ENCODE data around the gene PPP1R12B. TPM values are rescaled to one million over a fixed set of nuclear protein-coding genes. Genes with fewer than 3 reads are reported as not detected.
"Not testable (repeated sequence)": the region's sequence is repeated elsewhere in the genome, so short reads cannot be mapped to it uniquely, and the experiment has no call there.

Gene PPP1R12B
- total RNA-seq, 1 donor from 2014 or later, result 79.0 TPM

DNA sequence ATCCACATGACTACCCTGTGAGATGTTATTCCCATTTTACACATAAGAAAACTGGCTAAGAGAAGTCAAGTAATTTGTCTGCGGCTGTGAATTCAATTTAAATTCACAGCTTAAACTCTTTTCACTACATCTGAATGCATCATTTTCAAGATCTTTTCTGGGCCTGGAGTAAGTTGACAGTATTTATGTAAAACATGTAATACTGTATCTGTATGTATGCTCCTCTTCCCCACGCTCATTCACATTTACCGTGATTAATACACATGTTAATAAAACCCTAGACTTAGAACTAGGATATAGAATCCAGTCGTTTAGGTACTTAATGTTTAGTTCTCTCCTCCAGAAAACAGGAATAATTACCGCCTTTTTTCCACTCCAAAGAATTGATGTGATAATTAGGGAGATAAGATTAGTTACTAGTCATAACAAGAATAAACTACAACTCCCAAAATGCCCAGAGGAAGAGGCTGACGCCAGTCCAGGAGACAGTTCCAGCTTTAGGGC is 442 bp upstream of the PPP1R12B start:
- DNase-seq (ENCODE audit: low spot score), result no peak

DNA sequence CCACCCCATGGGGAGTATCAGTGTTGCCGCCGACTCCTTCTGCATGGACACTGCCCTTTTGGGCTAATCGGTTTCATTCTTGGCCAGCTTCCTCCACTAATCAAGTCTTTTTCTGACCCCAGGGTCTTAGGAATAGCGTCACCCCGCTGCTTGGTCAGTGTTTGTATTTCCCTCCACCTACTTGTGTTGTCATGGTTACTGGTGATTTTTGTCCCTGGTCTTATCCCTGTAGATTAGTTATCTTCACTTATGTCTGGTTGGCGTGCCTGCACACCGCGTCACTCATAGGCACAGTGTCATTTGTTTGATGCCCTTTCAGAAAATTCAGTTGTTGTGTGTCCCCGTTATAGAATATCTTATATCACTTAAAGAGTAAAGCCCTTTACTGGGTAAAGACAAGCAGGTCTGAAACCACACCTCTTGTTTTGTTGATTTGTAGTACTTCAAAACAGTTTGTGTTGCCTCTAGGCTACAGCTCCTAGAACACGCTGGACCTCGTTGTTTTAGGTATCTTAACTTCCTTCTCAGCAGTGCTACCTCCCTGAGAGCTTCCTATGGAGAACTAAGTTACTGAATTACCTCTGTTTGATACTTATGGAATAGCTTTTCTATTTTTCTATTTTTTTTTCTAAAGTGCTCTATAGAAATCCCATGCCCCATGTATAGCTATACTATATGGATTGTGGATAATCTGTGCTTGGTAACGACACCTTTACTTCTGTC is 868 bp downstream of the PPP1R12B start:
- DNase-seq (ENCODE audit: low spot score), result no peak

DNA sequence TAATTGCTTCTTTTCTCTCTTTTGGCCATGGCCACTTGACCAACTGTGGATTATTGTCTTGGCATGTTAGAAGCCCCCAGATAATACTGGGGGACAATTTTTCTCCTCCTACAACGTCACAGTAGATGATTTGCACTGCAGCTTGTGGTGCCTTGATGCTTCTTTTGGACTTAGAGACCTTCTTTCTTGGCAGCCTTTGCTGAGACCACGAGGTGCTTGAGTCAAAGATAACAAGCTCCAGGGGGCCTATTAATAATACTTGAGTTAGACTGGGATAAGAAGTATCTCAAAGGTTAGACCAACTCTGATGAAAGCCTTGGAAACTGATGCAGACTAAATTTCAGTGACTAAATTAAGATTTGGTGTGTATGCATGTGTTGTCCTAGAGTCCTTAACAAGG is 3.2 kb downstream of the PPP1R12B start:
- no peak for DNase-seq (ENCODE audit: low spot score)

DNA sequence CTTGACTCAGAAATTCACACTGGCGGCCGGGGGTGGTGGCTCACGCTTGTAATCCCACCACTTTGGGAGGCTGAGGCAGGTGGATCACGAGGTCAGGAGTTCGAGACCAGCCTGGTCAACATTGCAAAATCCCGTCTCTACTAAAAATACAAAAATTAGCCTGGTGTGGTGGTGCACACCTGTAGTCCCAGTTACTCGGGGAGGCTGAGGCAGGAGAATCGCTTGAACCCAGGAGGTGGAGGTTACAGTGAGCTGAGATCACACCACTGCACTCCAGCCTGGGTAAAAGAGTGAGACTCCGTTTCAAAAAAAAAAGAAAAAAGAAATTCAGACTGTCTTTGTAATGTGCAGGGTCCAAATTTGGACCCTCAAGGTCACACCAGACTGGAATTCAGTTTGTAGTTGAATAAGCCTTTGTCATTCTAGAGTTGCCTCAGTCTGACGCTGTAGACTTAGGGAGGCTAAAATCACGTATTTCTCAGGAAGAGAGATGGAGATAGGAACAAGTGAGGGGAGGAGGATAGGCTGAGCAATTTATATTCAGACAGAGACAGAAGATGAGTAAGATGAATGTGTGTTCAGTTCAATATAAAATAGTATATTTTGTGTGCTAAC is 4.2 kb downstream of the PPP1R12B start:
- DNase-seq (ENCODE audit: low spot score), result not testable (repeated sequence)

DNA sequence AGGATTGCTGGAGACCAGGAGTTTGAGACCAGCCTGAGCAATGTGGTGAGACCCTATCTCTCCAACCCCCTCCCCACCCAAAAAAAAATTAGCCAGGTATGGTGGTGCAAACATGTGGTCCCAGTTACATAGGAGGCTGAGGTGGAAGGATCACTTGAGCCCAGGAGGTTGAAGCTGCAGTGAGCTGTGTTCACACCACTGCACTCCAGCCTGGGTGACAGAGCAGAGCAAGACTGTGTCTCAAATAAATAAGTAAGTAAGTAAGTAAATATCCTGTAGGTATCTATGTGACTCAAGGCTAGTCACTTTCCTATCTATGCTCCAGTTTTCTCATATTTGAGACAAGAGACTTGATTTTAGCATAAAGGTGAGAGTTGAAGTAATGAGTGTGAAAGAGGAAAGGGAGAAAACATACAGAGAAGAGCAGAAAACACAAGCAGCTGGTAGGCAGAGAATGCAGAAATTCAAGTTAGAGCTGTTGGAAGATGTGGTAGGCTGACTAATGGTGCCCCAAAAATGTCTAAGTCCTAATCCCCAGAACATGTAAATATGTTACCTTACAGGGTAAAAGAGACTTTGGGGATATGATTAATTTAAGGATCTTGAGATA is 7.5 kb downstream of the PPP1R12B start:
- no peak for DNase-seq (ENCODE audit: low spot score)

DNA sequence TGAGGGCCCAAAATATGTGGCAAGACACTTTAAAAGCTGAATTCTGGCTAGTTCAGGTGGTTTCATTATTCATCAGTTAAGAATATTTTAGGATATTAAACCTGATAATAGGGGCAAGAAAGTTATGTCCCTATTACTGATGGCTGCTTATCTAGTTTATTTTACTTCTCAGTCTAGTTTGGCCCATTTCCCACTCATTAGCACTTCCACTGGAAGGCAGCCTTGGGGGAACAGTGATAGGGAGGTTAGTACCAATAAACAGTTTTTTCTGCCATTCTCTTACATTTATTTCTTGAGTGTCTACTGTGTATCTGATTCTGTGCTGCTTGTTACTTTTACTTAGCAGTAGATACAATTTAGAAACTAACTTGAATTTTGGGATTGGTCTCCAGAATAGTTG is 9.0 kb downstream of the PPP1R12B start:
- DNase-seq (ENCODE audit: low spot score), result no peak

DNA sequence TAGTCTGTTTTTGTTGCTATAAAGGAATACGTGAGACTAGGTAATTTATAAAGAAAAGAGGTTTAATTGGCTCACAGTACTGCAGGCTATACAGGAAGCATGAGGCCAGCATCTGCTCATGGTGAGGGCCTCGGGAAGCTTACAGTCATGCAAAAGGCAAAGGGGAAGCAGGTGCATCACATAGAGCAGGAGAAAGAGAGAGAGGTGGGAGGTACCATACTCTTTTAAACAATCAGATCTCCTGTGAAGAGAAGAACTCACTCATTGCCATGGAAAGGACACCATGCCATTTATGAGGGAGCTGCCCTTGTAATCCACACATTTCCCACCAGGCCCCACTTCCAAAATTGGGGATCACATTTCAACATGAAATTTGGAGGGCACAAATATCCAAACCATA is 12.7 kb downstream of the PPP1R12B start:
- no peak for DNase-seq (ENCODE audit: low spot score)

DNA sequence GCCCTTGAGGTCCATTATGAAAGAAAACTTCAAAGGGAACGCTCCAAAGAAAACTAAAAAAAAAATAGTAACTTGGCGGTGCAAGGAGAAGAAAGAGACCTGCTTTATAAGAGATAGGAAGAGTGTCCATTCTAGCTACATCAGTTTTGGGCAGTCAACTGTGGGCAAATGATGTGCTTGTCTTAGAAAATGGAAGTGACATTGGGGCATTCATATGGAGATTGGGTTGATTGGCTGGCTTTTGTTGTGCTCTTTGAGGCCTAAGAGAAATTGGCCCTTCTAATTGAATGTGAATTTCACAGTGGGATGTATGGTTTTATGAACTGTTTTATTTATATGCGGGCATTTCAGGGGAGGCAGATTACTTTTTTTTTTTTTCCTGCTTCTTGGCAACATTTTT is 13.2 kb downstream of the PPP1R12B start:
- DNase-seq (ENCODE audit: low spot score), result no peak

DNA sequence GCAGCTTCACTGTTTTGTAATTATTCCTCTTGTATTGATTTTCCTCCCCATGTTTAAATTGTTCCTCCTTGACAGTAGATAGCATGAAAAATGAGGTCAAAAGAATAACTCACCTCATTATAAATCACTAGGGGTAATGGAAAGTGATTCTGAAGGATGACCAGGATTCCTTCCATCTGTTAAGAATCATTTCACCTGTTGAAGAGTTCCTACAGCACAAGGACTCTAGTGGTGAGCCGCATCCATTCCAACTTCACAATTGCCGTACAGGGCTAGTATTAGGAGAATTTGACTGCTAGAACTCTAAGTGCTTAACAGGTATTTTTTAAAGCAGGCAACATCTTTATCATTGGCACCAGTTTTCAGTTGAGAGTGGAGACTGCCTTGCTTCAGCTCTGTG is 13.7 kb downstream of the PPP1R12B start:
- DNase-seq (ENCODE audit: low spot score), result no peak

DNA sequence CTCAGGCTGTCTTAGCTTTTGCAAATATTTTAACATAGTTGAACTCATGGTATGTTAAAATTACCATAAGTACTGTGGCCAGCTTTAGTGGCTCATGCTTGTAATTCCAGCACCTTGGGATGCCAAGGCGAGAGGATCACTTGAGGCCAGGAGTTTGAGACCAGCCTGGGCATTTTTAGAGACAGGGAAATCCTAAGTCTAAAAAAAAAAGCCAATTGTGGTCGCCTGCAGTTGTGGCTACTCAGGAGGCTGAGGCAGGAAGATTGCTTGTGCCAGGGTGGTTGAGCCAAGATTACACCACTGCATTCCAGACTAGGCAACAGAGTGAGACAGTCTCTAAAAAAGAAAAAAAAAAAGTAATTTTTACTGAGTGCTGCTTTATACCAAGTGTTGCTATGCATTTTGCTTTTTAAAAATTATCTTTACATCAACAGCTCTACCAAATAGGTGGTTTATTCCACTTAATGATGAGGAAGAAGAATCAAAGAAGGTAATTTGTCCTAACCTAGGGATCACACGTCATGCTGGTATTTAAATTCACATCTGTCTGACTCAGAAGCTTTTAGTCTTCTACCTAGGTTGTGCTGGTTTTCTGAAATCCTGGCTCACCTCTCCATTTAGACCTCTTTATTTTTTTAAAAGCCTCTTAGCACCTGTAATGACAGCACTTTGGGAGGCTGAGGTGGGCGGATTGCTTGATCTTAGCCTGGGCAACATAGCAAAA is 16.8 kb downstream of the PPP1R12B start:
- no peak for DNase-seq (ENCODE audit: low spot score)

DNA sequence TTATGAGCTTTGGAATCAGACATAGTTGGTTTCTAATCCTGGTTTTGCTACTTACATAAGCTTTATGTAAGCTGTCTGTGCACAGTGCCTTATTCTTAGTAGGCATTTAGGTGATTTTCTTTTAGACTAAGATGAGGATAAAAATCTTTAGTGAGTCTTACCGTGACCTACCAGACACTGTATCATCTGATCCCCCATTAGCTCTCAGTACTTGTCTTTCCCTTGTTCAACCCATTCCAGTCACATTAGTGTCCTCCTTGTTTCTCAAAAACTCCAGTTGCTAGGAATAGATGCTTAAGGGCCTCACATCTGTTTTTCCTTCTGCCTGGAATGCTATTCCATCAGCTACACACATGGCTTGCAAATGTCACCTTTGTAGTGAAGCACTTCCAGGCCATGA is 18.8 kb downstream of the PPP1R12B start:
- DNase-seq (ENCODE audit: low spot score), result no peak

DNA sequence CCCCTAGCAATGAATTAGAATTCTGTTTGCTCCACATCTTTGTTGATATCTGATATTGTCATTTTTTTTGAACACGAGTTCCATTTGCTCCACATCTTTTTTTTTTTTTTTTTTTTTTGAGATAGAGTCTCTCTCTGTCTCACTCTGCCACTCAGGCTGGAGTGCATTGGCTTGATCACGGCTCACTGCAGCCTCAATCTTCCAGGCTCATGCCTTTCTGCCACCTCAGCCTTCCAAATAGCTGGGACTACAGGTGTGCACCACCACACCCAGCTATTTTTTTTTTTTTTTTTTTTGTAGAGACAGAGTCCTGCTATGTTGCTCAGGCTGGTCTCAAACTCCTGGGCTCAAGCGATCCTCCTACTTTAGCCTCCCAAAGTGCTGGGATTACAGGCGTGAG is 22.4 kb downstream of the PPP1R12B start:
- not testable (repeated sequence) for DNase-seq (ENCODE audit: low spot score)

DNA sequence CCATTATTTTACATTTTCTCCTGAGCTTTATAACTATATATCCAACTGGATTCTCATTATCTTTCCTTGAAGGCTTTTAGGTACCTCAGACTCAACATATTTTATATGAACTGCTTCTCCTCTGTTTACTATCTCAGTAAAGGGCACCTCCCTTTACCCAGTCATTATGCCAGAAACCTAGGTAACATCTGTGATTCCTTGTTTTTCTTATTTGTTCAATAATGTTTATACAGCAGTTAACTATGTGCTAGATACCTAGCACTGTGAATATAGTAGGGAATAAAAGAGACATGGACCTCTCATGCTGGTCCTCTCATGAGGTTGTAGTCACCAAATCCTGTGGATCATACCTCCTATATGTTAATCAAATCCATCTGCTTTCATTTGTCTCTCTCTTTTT is 25.6 kb downstream of the PPP1R12B start:
- DNase-seq (ENCODE audit: low spot score), result no peak

DNA sequence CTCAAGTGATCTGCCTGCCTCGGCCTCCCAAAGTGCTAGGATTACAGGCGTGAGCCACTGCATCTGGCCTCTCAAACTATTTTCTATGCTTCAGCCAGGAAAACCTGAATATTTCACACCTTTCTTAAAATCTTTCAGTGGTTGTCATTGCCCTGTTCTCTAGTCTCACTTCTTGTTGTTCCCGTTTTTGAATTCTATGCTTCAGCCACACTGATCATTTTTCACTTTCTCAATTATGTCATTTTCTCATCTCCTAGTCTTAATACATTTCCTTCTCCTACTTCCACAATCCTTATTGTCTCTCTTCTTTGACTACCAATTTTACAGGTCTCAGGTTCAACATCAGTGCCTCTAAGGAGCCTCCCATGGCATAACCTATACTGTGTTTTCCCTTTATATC is 26.7 kb downstream of the PPP1R12B start:
- not testable (repeated sequence) for DNase-seq (ENCODE audit: low spot score)

DNA sequence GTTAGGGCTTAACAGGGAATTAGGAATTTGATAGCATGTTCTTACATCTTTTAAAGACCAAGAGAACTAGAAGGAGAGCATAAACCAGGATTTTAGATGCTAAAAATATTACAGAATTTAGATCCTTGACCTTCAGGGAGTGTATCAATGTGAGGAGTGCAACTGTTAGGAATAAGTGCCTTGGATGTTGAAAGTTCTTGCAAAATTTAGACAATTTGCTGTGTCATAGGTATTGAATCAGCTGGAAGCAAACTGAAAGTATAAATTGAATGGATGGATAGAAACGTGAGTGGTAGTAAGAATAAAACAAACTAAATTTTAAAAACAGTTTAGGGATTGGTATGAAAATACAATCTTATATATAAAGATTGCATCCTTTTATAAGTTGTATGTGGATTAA is 27.7 kb downstream of the PPP1R12B start:
- no peak for DNase-seq (ENCODE audit: low spot score)

DNA sequence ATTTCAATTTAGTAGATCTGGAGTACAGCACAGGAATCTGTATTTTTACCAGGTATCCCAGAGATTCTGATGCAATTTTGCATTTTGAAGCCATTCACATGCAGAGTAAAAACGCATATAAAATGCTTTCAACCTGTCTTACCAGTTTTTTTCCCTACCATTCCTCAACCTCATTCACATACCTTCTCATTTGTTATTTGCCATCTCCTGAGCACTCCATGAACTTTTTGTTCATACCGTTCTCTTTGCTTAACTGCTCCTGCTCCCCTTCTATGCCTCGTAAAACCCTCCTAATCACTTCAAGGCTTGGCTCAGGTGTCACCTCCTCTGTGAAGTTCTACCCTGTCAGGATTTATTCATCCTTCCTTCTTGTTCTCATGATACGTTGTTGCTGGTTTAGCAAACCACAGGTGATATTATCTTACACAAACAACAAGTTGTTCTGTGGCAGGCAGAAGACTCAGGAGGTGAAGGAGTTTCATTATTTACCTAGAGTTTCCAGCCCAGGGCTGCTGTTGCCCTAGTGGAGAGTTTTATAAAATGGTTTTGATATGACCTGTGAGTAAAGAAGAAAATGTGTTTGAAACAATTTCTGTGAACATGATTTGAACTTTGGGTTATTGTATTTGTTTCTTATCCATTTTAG is 31.5 kb downstream of the PPP1R12B start:
- not testable (repeated sequence) for DNase-seq (ENCODE audit: low spot score)

DNA sequence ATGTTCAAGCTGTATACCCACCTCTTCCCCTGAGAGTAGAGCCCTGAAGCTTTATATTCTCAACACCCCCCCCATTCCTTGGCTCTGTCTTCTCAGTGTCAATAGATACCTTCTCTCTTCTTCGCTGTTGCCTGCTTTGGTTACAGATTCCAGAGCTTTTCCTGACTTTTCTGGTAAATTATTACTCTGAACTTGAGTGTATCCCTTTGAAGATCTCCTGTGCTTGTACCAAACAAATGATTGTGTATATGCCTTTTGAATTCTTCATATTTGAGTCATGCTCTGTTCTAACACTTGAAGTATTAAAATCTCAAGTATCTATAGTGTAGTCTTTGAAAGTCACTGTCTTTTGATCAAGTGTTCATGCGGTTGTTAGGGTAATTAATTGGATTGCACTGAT is 32.0 kb downstream of the PPP1R12B start:
- not testable (repeated sequence) for DNase-seq (ENCODE audit: low spot score)

DNA sequence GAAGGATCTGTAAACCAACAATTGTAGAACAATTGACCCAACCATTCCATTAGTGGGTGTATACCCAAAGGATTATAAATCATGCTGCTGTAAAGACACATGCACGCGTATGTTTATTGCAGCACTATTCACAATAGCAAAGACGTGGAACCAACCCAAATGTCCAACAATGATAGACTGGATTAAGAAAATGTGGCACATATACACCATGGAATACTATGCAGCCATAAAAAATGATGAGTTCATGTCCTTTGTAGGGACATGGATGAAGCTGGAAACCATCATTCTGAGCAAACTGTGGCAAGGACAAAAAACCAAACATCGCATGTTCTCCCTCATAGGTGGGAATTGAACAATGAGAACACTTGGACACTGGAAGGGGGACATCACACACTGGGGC is 33.4 kb downstream of the PPP1R12B start:
- not testable (repeated sequence) for DNase-seq (ENCODE audit: low spot score)

DNA sequence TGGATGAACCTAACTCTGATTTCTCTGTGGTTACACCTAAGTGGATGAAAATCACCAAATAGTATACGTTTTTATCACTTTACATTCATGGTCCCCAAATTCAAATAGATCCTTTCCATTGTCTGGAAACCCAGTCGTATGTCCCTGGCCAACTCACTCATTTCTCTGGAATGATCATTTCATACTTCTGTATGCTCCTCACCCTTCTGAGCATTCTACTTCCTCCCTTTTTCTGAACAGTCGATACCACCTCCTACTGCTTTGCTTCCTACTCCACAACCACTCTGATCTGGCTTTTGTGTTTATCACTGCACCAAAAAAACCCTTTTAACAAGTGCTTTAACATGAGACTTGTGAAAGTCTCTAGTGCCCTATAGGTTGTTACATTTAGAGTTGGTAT is 47.3 kb downstream of the PPP1R12B start:
- DNase-seq (ENCODE audit: low spot score), result not testable (repeated sequence)

DNA sequence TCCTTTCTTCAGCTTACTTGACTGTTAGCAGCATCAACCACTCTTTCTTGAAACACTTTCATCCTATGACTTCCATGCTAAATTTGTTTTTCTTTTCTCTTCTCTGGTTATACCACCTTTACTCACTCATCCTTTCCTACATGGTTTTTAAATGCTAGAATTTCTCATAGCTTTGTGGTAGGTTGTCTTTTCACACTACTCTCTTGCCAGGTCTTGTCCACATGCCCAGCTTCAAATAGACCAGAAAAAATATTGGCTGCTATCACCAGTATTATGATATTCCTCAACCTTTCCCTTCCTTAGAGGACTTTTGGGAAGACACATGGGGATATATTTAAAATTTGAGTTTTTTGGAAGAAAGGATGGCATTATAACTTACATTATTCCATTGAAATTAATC is 48.8 kb downstream of the PPP1R12B start:
- DNase-seq (ENCODE audit: low spot score), result no peak

DNA sequence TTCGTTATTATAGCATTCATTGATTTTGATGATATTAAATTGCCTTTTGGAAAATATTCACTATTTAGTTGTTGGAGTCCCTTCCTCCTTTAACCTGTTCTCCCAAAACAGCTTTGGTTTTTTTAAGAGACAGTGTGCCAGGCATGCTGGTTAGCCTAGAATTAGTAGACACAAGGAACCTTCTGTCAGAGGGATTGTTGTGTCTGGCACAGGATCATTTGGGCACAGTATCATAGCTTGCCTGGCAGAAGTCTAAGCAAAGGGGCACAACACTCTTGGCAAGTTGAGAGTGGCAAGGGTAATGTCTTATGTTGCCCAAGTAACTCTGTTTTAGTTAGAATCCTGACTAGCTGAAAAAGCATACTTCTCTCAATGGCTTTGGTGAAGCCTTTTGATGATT is 49.9 kb downstream of the PPP1R12B start:
- not testable (repeated sequence) for DNase-seq (ENCODE audit: low spot score)
